SH-SY5Y (cell line): ENCODE measurements around the gene TSC1.

Source experiments
- GATA2 ChIP-seq: IDR thresholded peaks from 2 replicates; pipeline ENCODE4 v1.6.1; 2011; ENCODE audit warnings: mild to moderate bottlenecking, low read depth, low read length
- GATA3 ChIP-seq: IDR thresholded peaks from 2 replicates; pipeline ENCODE4 v1.6.1; 2011; ENCODE audit warnings: low read depth, mild to moderate bottlenecking, low read length, moderate library complexity

GRCh38 chr9:132909311-132909710, 35.1 kb downstream of the TSC1 start:
- TF ChIP-seq GATA2, result no peak
- no peak for TF ChIP-seq GATA3
